ENCODE data around the gene ZNF521. TPM values are rescaled to one million over a fixed set of nuclear protein-coding genes. Genes with fewer than 3 reads are reported as not detected.

ZNF521 gene
- total and polyA plus RNA-seq, 2 of the 13 experiments (the other 11 are each of a cell fraction or from before 2014, with no cell fraction given), result 0.02 TPM; not detected in 1

- TF ChIP-seq TRAFD1 (CRISPR knock-in tag; IDR thresholded peaks at IDR 0.05; ENCODE audit: borderline replicate concordance), result no peak
These were observed 217.1 kb downstream of the ZNF521 start (continued) for GRCh38 chr18:25134861-25135260.

DNA sequence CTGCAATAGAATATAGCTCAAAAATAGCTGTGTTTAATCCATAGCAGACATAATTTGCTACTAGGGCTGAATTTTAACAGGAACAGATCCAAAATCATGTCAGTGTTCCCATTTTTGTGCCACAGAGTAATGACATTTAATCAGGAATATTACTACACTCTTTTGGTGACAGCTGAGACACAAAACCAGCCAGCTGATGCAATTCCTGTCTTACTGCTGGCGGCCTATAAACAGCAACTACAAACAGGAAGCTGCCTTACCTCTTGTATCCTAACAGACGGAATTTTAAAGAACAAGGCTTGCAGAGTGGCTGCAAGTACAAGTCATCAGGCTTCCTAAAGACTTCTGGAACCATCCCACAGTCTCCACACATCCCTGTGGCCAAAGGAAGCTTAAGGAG lies 218.1 kb downstream of the ZNF521 start:
- DNase-seq (ENCODE audit: low spot score) (no peak), ATAC-seq (no peak), FAIRE-seq (no peak)
- Histone ChIP-seq H3K9ac (ENCODE audit: insufficient read depth, low read depth, low read length) (no peak overlapping the region), H3K27ac (ENCODE audit: extremely low read length, insufficient read depth, low read length) (no peak overlapping the region), H3K27me3 (ENCODE audit: control insufficient read depth in 1 of 2, insufficient read depth in 2 of 2, low read length in 2 of 2) (no peaks in the 10 kb centered on the region), H3K4me1 (ENCODE audit: insufficient read depth, low read length) (no peaks in the 10 kb centered on the region), H3K9me3 (ENCODE audit: low read length) (no peaks in the 10 kb centered on the region), H2AFZ (ENCODE audit: low read length) (no peak overlapping the region), H4K20me1 (ENCODE audit: insufficient read depth, low read length) (no peaks in the 10 kb centered on the region), H3K36me3 (replicated peaks in 1 of 2; ENCODE audit: control insufficient read depth in 1 of 2, insufficient read depth in 2 of 2, low read length in 2 of 2) (no peaks in the 10 kb centered on the region), H3K4me2 (ENCODE audit: low read depth, low read length) (no peak overlapping the region), H3K79me2 (ENCODE audit: insufficient read depth, low read length) (no peaks in the 10 kb centered on the region), H3K4me3 (replicated peaks in 1 of 3; ENCODE audit: insufficient read depth in 1 of 3, low read depth in 2 of 3, low read length in 3 of 3) (no peak overlapping the region)
- no TSS peak for BruUV-seq (replicated peaks)
- intact Hi-C loops (cut with micrococcal nuclease; ENCODE audit: unreplicated experiment), result no loop called here
- ChIA-PET POLR2A (no interaction called here), CTCF (ENCODE audit: low intra/inter-chr PET ratio, low total read pairs) (no interaction called here)
- in situ Hi-C loops (cut with HindIII; ENCODE audit: extremely low pct_ligation_motif_present, low pct_unique_long_range_greater_than_20kb), result no loop called here
- WGBS (ENCODE audit: low lambda C conversion rate), result 18% methylated on average over 2 of the region's 2 CpGs
- TF ChIP-seq ZNF75D (CRISPR knock-in tag; IDR thresholded peaks at IDR 0.05; ENCODE audit: borderline replicate concordance) (no peak), ZNF335 (CRISPR knock-in tag; IDR thresholded peaks at IDR 0.05) (no peak), NCOA2 (CRISPR knock-in tag; IDR thresholded peaks at IDR 0.05) (no peak), KDM2A (CRISPR knock-in tag; IDR thresholded peaks at IDR 0.05; ENCODE audit: borderline replicate concordance, low read depth) (no peak), ZNF232 (CRISPR knock-in tag; IDR thresholded peaks at IDR 0.05; ENCODE audit: borderline replicate concordance) (no peak), ZNF121 (CRISPR knock-in tag; IDR thresholded peaks at IDR 0.05) (no peak), NFYC (CRISPR knock-in tag; IDR thresholded peaks at IDR 0.05) (no peak), SETDB1 (CRISPR knock-in tag; IDR thresholded peaks at IDR 0.05; ENCODE audit: borderline replicate concordance) (no peak), ATF7 (IDR thresholded peaks at IDR 0.05) (no peak), ATF7 (CRISPR knock-in tag; IDR thresholded peaks at IDR 0.05) (no peak)
- TF ChIP-seq, protein P1, sequence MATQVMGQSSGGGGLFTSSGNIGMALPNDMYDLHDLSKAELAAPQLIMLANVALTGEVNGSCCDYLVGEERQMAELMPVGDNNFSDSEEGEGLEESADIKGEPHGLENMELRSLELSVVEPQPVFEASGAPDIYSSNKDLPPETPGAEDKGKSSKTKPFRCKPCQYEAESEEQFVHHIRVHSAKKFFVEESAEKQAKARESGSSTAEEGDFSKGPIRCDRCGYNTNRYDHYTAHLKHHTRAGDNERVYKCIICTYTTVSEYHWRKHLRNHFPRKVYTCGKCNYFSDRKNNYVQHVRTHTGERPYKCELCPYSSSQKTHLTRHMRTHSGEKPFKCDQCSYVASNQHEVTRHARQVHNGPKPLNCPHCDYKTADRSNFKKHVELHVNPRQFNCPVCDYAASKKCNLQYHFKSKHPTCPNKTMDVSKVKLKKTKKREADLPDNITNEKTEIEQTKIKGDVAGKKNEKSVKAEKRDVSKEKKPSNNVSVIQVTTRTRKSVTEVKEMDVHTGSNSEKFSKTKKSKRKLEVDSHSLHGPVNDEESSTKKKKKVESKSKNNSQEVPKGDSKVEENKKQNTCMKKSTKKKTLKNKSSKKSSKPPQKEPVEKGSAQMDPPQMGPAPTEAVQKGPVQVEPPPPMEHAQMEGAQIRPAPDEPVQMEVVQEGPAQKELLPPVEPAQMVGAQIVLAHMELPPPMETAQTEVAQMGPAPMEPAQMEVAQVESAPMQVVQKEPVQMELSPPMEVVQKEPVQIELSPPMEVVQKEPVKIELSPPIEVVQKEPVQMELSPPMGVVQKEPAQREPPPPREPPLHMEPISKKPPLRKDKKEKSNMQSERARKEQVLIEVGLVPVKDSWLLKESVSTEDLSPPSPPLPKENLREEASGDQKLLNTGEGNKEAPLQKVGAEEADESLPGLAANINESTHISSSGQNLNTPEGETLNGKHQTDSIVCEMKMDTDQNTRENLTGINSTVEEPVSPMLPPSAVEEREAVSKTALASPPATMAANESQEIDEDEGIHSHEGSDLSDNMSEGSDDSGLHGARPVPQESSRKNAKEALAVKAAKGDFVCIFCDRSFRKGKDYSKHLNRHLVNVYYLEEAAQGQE (IDR thresholded peaks at IDR 0.05; ENCODE audit: borderline replicate concordance in 1 of 2, low read depth in 1 of 2, low read length in 2 of 2), result no peak
- TF ChIP-seq, protein P2, sequence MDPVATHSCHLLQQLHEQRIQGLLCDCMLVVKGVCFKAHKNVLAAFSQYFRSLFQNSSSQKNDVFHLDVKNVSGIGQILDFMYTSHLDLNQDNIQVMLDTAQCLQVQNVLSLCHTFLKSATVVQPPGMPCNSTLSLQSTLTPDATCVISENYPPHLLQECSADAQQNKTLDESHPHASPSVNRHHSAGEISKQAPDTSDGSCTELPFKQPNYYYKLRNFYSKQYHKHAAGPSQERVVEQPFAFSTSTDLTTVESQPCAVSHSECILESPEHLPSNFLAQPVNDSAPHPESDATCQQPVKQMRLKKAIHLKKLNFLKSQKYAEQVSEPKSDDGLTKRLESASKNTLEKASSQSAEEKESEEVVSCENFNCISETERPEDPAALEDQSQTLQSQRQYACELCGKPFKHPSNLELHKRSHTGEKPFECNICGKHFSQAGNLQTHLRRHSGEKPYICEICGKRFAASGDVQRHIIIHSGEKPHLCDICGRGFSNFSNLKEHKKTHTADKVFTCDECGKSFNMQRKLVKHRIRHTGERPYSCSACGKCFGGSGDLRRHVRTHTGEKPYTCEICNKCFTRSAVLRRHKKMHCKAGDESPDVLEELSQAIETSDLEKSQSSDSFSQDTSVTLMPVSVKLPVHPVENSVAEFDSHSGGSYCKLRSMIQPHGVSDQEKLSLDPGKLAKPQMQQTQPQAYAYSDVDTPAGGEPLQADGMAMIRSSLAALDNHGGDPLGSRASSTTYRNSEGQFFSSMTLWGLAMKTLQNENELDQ (CRISPR knock-in tag; IDR thresholded peaks at IDR 0.05; ENCODE audit: borderline replicate concordance), result no peak
